ENCODE data around the gene ITLN2. TPM values are rescaled to one million over a fixed set of nuclear protein-coding genes. Genes with fewer than 3 reads are reported as not detected.
A peak's percentile ranks its signal among the peaks of the same experiment; 100 is the strongest.

The ITLN2 gene
- total and polyA plus RNA-seq, 11 donors = 0.15 to 4.1 (median 0.34) TPM; not detected in 7

GRCh38 chr1:160999376-160999775 lies 44.8 kb upstream of the ITLN2 start:
- TF ChIP-seq POLR2A (IDR thresholded peaks at IDR 0.05) = no peak
- TF ChIP-seq, protein P1, sequence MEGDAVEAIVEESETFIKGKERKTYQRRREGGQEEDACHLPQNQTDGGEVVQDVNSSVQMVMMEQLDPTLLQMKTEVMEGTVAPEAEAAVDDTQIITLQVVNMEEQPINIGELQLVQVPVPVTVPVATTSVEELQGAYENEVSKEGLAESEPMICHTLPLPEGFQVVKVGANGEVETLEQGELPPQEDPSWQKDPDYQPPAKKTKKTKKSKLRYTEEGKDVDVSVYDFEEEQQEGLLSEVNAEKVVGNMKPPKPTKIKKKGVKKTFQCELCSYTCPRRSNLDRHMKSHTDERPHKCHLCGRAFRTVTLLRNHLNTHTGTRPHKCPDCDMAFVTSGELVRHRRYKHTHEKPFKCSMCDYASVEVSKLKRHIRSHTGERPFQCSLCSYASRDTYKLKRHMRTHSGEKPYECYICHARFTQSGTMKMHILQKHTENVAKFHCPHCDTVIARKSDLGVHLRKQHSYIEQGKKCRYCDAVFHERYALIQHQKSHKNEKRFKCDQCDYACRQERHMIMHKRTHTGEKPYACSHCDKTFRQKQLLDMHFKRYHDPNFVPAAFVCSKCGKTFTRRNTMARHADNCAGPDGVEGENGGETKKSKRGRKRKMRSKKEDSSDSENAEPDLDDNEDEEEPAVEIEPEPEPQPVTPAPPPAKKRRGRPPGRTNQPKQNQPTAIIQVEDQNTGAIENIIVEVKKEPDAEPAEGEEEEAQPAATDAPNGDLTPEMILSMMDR (IDR thresholded peaks at IDR 0.05) = no peak
- H3K36me3 ChIP-seq = peaks cover 0 to 31% (median 7%) of the 10 kb centered on the region in 9 donors
- ATAC-seq (no peak), DNase-seq (no peak)
- no peak overlapping the region for H3K27ac ChIP-seq
- H3K27me3 ChIP-seq = no peaks in the 10 kb centered on the region
- no peaks in the 10 kb centered on the region for H3K9me3 ChIP-seq
- WGBS, 4 donors = 80 to 90% (median 85%) methylated on average over 5 of the region's 5 CpGs; no CpG with 5 or more reads in 1 of the 4 donors
- peaks cover 0 to 24% (median 6%) of the 10 kb centered on the region in 12 donors for H3K4me1 ChIP-seq
- no peak overlapping the region for H3K4me3 ChIP-seq
- intact Hi-C loops (cut with DNase I) = loop anchor here in 9 of 10 donors (5.0 to 10.0 kb wide), 7 partner anchors 43 to 153 kb away; partner anchors contain the start of genes USF1 (in 4 of the 9), DEDD (in 2 of the 9), KLHDC9 (in 2 of the 9) and UFC1 (in 1 of the 9)

- 59 to 79% (median 70%) methylated on average over 1 of the region's 1 CpG for WGBS, 4 donors
- TF ChIP-seq POLR2A (IDR thresholded peaks at IDR 0.05) = no peak
- TF ChIP-seq, protein P1 (IDR thresholded peaks at IDR 0.05) = peak; percentile 46 to 77 (median 62)
- peak; percentile 66 to 79 (median 70) for DNase-seq
- Histone ChIP-seq H3K4me3 (no peak overlapping the region), H3K27ac (peak overlapping the region in 10 of 12 donors; percentile 10 to 76 (median 54)), H3K9me3 (no peaks in the 10 kb centered on the region), H3K36me3 (peaks cover 0 to 31% (median 7%) of the 10 kb centered on the region in 9 donors), H3K4me1 (peaks cover 0 to 24% (median 6%) of the 10 kb centered on the region in 12 donors), H3K27me3 (no peaks in the 10 kb centered on the region)
- intact Hi-C loops (cut with DNase I) = loop anchor here (1.0 to 10.0 kb wide), 10 partner anchors 45 to 155 kb away; partner anchors contain the start of genes USF1 (in 4 of the 10), KLHDC9 (in 3 of the 10), DEDD (in 2 of the 10) and UFC1 (in 1 of the 10)
- ATAC-seq = peak; percentile 83 to 94 (median 90)
Measured at GRCh38 chr1:160997323-160998038, 42.9 kb upstream of the ITLN2 start.

DNA sequence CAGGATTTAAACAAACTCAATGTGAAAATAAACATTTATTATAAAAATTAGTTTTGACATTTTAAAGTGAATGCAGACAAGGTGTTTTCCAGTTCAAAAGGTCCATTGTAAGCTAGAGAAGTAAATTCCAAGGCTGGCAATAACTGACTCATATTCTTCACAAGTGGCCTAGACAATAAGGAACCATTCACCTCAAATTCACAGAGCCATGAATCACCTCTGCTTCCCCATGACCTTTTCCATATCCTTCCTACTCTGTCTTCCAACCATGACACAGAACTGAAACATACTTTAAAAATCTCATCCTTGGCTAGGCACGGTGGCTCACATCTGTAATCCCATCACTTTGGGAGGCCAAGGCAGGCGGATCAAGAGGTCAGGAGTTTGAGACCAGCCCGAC lies 41.6 kb upstream of the ITLN2 start:
- peak in 2 of 4 donors; percentile 21 to 27 for ATAC-seq
- intact Hi-C loops (cut with DNase I) = loop anchor here (2.0 to 10.0 kb wide), 9 partner anchors 46 to 156 kb away; partner anchors contain the start of genes USF1 (in 4 of the 10), KLHDC9 (in 3 of the 10), DEDD (in 2 of the 10) and UFC1 (in 1 of the 10)
- 80 to 90% (median 84%) methylated on average over 3 of the region's 3 CpGs for WGBS, 4 donors

More for the DNA sequence above, 41.6 kb upstream of the ITLN2 start:
- no peak for DNase-seq
- Histone ChIP-seq H3K27me3 (no peaks in the 10 kb centered on the region), H3K4me3 (no peak overlapping the region), H3K9me3 (no peaks in the 10 kb centered on the region), H3K27ac (no peak overlapping the region), H3K36me3 (peaks cover 0 to 31% (median 7%) of the 10 kb centered on the region in 9 donors), H3K4me1 (peaks cover 0 to 19% (median 5%) of the 10 kb centered on the region in 12 donors)
- TF ChIP-seq POLR2A (IDR thresholded peaks at IDR 0.05) = no peak
- TF ChIP-seq, protein P1 (IDR thresholded peaks at IDR 0.05) = no peak
